ENCODE measurements around the gene DBR1.

DNA sequence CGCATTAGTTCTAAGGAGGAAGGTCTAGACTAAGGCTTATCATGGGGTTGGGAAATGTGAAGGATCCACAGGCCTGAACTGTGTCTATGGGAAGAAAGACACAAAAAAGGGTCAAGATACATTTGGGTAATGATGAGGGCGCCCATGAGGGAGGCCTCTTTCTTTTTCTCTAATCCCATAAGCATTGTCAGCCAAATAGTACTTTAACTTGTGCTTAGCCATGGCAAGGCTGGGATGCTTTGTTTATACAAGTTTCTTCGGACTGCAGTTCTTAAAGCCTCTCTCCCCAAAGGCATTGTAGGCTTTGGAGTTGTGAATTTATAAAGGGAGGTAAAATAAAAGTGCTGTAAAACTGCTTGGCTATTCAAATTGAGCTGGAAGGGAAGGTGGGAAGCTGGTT lies 35.8 kb upstream of the DBR1 start:
- no peak for TF ChIP-seq GATA2 (IDR thresholded peaks at IDR 0.05; ENCODE audit: low read depth, low read length)
- no peak for TF ChIP-seq GATA3 (IDR thresholded peaks at IDR 0.05; ENCODE audit: low read depth, low read length)

Data from SH-SY5Y (cell line).